Erythroblast (primary cell): ENCODE measurements around the gene CUL1.

ENCODE experiments used
- GATA1 ChIP-seq: IDR thresholded peaks from 2 replicates; pipeline ENCODE4 v1.6.1; 2011; ENCODE audit warnings: low read depth, mild to moderate bottlenecking, control low read depth, low read length, moderate library complexity
- POLR2A ChIP-seq: IDR thresholded peaks from 2 replicates; pipeline ENCODE4 v1.6.1; 2011; ENCODE audit warnings: mild to moderate bottlenecking, low read length

GRCh38 chr7:148669927-148670326 lies 28.8 kb upstream of the CUL1 start:
- TF ChIP-seq POLR2A (no peak), GATA1 (no peak)
